ENCODE results near the gene DYNAP. TPM values are rescaled to one million over a fixed set of nuclear protein-coding genes. Genes with fewer than 3 reads are reported as not detected.
A peak's percentile ranks its signal among the peaks of the same experiment; 100 is the strongest.

Gene DYNAP
- total RNA-seq, result not detected

DNA sequence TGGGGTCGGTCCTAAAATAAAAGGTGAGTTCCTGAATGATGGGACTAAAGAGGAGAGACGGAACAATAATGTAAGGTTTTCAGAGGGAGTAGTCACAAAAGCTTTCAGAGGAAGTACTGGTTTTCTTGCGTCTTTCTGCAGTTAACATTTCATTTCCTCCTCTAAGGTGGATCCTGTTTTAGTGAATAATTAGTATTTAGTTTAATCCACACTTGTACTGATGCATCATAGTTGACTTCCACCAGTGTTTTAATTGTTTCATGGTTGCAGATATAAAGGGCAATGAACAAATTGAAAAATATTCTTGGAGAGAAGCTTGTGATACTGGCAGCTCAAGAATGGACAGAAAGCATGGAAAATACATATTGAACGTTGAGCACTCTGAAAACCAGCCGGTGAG lies at the start of gene DYNAP:
TSS of gene DYNAP (plus strand) at position 301 of the 400 bp plus-strand sequence. CDS start at position 339, 38 bp downstream.
- intact Hi-C loops (cut with micrococcal nuclease), result no loop called here
- CTCF ChIA-PET, result no interaction called here

GRCh38 chr18:54551590-54551989 lies 39.5 kb upstream of the DYNAP start:
- intact Hi-C loops (cut with micrococcal nuclease), result no loop called here
- H3K9me3 Mint-ChIP-seq, result no peaks in the 10 kb centered on the region
- no peaks in the 10 kb centered on the region for H3K36me3 Mint-ChIP-seq (ENCODE audit: low read depth)
- H3K27ac Mint-ChIP-seq, result no peak overlapping the region
- no peak for DNase-seq
- no peak overlapping the region for H3K4me3 Mint-ChIP-seq
- CTCF ChIA-PET, result interaction anchor here (1.2 kb wide), 1 partner anchor 120 kb away, joined by 4 read pairs; no protein-coding TSS in a partner anchor
- H3K27me3 Mint-ChIP-seq (ENCODE audit: low read depth), result no peaks in the 10 kb centered on the region
- no peaks in the 10 kb centered on the region for H3K4me1 Mint-ChIP-seq (ENCODE audit: low read depth)

More for the DNA sequence above, at the start of gene DYNAP:
- Mint-ChIP-seq H3K4me3 (no peak within 1 kb of the TSS), H3K27ac (no peak within 1 kb of the TSS), H3K27me3 (ENCODE audit: low read depth) (peaks cover 6% of the 10 kb centered on the region), H3K36me3 (ENCODE audit: low read depth) (no peaks in the 10 kb centered on the region), H3K9me3 (no peaks in the 10 kb centered on the region), H3K4me1 (ENCODE audit: low read depth) (no peaks in the 10 kb centered on the region)
- DNase-seq, result no peak

DNA sequence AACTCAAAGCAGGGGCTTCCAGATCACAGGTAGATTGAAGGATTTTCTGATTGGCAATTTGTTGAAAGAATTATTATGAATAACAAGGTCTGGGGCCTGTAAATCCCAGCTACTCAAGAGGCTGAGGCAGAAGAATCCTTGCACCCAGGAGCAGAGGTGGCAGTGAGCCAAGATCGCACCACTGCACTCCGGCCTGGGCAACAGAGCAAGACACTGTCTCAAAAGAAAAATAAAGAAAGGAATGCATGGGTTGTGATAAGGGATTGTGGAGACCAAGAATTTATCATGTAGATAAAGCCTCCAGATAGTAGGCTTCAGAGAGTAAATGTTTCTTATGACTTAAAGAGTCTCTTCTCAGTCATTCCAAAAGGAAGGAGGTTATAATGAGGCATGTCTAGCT lies 35.8 kb upstream of the DYNAP start:
- no peak for DNase-seq
- CTCF ChIA-PET, result interaction anchor here (1.2 to 2.3 kb wide), 2 partner anchors 110 to 116 kb away, joined by 3 to 12 read pairs; no protein-coding TSS in a partner anchor
- Mint-ChIP-seq H3K4me1 (ENCODE audit: low read depth) (no peaks in the 10 kb centered on the region), H3K27ac (no peak overlapping the region), H3K27me3 (ENCODE audit: low read depth) (no peaks in the 10 kb centered on the region), H3K9me3 (no peaks in the 10 kb centered on the region), H3K4me3 (no peak overlapping the region), H3K36me3 (ENCODE audit: low read depth) (no peaks in the 10 kb centered on the region)
- intact Hi-C loops (cut with micrococcal nuclease), result no loop called here

DNA sequence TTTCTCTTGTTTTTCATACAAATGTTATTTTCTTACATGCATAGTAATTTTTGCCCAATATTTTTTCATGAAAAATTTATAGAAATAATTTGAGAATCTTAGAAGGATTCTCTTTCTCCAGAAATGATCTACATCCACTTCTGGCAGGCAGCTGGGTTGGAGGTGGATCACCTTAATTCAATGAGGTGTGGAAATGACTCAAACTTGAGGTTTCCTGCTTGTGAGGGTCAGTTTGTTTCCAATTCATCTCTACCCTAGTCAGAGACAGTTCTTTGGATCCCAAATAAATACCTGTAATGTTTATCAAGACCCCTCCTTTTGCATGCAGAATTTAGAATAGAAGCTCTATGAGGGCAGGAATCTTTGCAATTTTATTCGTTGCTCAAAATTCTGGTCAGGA lies 35.0 kb upstream of the DYNAP start:
- CTCF ChIA-PET, result interaction anchor here (0.5 to 2.3 kb wide), 2 partner anchors 115 to 353 kb away, joined by 3 to 12 read pairs; no protein-coding TSS in a partner anchor

DNA sequence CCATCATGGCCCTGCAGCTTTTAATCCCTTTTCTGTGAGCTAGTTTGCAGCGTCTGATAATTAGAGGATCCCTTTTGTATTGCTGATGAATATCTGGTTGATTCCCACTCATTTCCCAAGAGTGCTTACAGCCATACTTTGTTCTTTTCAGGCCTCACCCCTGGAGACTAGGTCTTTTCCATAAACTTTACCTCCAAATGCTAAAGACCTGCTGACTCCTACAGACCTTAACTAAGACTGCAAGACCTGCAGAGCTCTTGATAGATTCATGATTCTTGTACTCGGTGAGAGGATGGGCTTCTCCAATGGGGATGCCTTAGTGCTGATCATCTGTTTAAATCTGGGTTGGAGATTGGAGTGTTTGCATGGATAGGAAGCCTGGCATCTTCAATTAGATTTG lies 33.1 kb upstream of the DYNAP start:
- no peak for DNase-seq
- Mint-ChIP-seq H3K36me3 (ENCODE audit: low read depth) (no peaks in the 10 kb centered on the region), H3K9me3 (no peaks in the 10 kb centered on the region), H3K27me3 (ENCODE audit: low read depth) (peaks cover 2% of the 10 kb centered on the region), H3K4me3 (no peak overlapping the region), H3K27ac (no peak overlapping the region), H3K4me1 (ENCODE audit: low read depth) (no peaks in the 10 kb centered on the region)
- intact Hi-C loops (cut with micrococcal nuclease), result loop anchor here (1.0 kb wide), 1 partner anchor 114 kb away; no protein-coding TSS in a partner anchor
- CTCF ChIA-PET, result interaction anchor here (0.6 to 0.7 kb wide), 2 partner anchors 113 to 294 kb away, joined by 3 to 5 read pairs; no protein-coding TSS in a partner anchor

More for the DNA sequence above, 35.0 kb upstream of the DYNAP start:
- no peak overlapping the region for H3K4me3 Mint-ChIP-seq
- H3K9me3 Mint-ChIP-seq, result no peaks in the 10 kb centered on the region
- no peak for DNase-seq
- no peaks in the 10 kb centered on the region for H3K27me3 Mint-ChIP-seq (ENCODE audit: low read depth)
- intact Hi-C loops (cut with micrococcal nuclease), result no loop called here
- no peaks in the 10 kb centered on the region for H3K36me3 Mint-ChIP-seq (ENCODE audit: low read depth)
- no peaks in the 10 kb centered on the region for H3K4me1 Mint-ChIP-seq (ENCODE audit: low read depth)
- no peak overlapping the region for H3K27ac Mint-ChIP-seq

GRCh38 chr18:54558609-54559585 lies 32.1 kb upstream of the DYNAP start:
- Mint-ChIP-seq H3K36me3 (ENCODE audit: low read depth) (no peaks in the 10 kb centered on the region), H3K4me1 (ENCODE audit: low read depth) (no peaks in the 10 kb centered on the region), H3K4me3 (no peak overlapping the region), H3K27ac (no peak overlapping the region), H3K27me3 (ENCODE audit: low read depth) (peaks cover 2% of the 10 kb centered on the region), H3K9me3 (no peaks in the 10 kb centered on the region)
- peak; percentile 5 for DNase-seq
- intact Hi-C loops (cut with micrococcal nuclease), result loop anchor here (1.0 kb wide), 6 partner anchors 88 to 424 kb away; no protein-coding TSS in a partner anchor
- CTCF ChIA-PET, result interaction anchor here (0.7 to 1.3 kb wide), 6 partner anchors 21 to 398 kb away, joined by 3 to 5 read pairs (median 3); no protein-coding TSS in a partner anchor

DNA sequence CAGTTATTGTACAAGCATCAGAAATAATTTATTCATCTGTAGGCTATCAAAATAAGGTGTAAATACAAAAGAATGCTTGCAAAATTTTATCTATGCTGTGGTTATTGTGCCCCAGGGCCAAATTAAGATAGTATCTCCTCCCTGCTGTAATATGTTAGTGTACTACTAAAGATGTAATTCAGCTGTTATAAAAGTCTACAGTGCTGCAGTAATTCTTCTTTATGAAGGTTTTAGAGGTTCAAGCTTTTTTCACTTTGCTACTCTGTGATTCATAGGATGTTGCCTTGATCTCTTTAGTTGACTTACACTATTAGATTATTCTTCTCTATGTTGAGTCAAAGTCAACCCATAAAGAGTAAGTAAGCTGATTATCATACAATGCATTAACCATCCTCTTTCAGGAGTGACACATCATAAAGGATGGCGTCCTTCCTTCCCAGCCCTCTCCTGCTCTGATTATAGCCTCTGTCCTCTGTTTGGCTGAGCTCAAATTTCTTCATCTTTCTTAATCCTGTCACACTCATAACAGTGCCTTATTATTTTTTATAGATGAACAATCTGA lies 29.3 kb upstream of the DYNAP start:
- intact Hi-C loops (cut with micrococcal nuclease), result no loop called here
- Mint-ChIP-seq H3K36me3 (ENCODE audit: low read depth) (no peaks in the 10 kb centered on the region), H3K27ac (no peak overlapping the region), H3K4me1 (ENCODE audit: low read depth) (no peaks in the 10 kb centered on the region), H3K4me3 (no peak overlapping the region), H3K27me3 (ENCODE audit: low read depth) (peaks cover 2% of the 10 kb centered on the region), H3K9me3 (no peaks in the 10 kb centered on the region)
- no peak for DNase-seq
- CTCF ChIA-PET, result interaction anchor here (0.9 to 1.0 kb wide), 2 partner anchors 109 to 170 kb away, joined by 3 to 5 read pairs; no protein-coding TSS in a partner anchor

DNA sequence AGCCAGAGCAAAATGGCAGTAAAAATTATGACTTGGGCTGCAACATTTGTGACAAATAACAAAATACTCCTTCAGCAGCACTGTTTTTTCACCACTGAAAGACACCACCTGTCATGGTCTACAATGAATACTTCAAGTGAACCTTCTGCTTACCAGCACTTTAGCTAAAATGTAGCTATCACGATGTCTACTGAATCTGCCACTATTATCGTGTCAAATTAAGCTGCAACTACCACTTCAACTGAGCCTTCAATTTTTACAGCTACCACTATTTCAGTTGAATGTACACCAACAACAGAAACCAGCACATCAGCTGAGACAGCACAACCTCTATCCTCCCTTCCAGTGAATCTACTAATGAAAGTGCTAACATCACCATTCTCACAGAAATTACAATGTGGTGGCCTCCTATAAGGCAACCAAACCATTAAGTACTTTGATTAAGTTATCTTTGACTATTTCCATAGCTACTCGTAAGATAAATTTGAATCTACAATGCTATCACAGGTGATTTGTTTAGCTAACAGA lies 10.8 kb upstream of the DYNAP start:
- Mint-ChIP-seq H3K4me1 (ENCODE audit: low read depth) (no peaks in the 10 kb centered on the region), H3K4me3 (no peak overlapping the region), H3K27ac (no peak overlapping the region), H3K36me3 (ENCODE audit: low read depth) (no peaks in the 10 kb centered on the region), H3K27me3 (ENCODE audit: low read depth) (peaks cover 5% of the 10 kb centered on the region), H3K9me3 (no peaks in the 10 kb centered on the region)
- CTCF ChIA-PET, result interaction anchor here (1.2 kb wide), 1 partner anchor 21 kb away, joined by 3 read pairs; no protein-coding TSS in a partner anchor
- intact Hi-C loops (cut with micrococcal nuclease), result no loop called here
- DNase-seq, result no peak

- intact Hi-C loops (cut with micrococcal nuclease), result no loop called here
- Mint-ChIP-seq H3K27me3 (ENCODE audit: low read depth) (no peaks in the 10 kb centered on the region), H3K36me3 (ENCODE audit: low read depth) (no peaks in the 10 kb centered on the region), H3K4me1 (ENCODE audit: low read depth) (no peaks in the 10 kb centered on the region), H3K27ac (no peak overlapping the region), H3K9me3 (no peaks in the 10 kb centered on the region), H3K4me3 (no peak overlapping the region)
- CTCF ChIA-PET, result no interaction called here
- DNase-seq, result no peak
These were observed 7.0 kb upstream of the DYNAP start for GRCh38 chr18:54584065-54584464.

DNA sequence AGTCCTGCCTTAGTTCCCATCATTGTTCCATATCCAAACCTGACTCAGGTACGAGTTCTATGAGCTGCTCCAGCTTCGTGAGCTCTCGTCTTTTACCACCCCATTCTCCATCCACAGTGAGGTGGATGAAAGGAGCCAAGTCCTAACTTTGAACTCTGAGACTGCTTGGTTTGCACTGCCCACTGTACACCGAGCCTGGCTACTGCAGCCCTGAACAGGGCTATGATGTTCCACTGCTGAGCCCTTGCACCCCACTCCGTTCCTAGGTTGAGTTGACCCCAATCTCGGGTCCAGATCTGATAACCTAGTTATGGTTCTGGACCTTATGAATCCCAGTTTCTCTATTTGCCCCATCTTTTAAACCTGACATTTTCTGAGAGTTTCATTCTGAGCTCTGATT lies 5.3 kb upstream of the DYNAP start:
- CTCF ChIA-PET, result interaction anchor here (1.1 kb wide), 1 partner anchor 9 kb away, joined by 3 read pairs; no protein-coding TSS in a partner anchor
- no peak for DNase-seq
- Mint-ChIP-seq H3K4me1 (ENCODE audit: low read depth) (no peaks in the 10 kb centered on the region), H3K9me3 (no peaks in the 10 kb centered on the region), H3K36me3 (ENCODE audit: low read depth) (no peaks in the 10 kb centered on the region), H3K27ac (no peak overlapping the region), H3K27me3 (ENCODE audit: low read depth) (peaks cover 3% of the 10 kb centered on the region), H3K4me3 (no peak overlapping the region)
- intact Hi-C loops (cut with micrococcal nuclease), result no loop called here

DNA sequence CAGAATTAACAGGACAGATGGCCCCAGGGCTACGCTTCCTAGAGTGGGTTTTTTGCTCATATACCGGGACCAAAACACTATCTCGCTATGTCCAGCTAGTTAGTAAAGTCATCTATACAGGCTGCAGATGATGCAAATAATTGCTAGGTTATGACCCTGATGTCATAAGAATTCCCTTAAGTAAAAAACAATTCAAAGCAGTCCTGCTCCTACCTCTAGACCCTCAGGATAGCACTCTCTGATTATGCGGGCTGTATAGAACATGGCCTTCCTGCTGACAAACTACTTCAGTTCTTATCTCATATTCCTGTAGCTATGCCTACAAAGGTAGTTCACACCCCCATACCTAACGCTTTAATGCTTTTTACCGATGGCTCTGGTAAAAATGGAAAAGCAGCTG lies 13.2 kb downstream of the DYNAP start:
- intact Hi-C loops (cut with micrococcal nuclease), result no loop called here
- no peak overlapping the region for H3K4me3 Mint-ChIP-seq
- H3K27me3 Mint-ChIP-seq (ENCODE audit: low read depth), result peaks cover 3% of the 10 kb centered on the region

GRCh38 chr18:54606835-54607212 lies 15.8 kb downstream of the DYNAP start:
- intact Hi-C loops (cut with micrococcal nuclease), result no loop called here
- Mint-ChIP-seq H3K9me3 (no peaks in the 10 kb centered on the region), H3K27me3 (ENCODE audit: low read depth) (peaks cover 3% of the 10 kb centered on the region), H3K36me3 (ENCODE audit: low read depth) (no peaks in the 10 kb centered on the region), H3K27ac (no peak overlapping the region), H3K4me3 (no peak overlapping the region), H3K4me1 (ENCODE audit: low read depth) (no peaks in the 10 kb centered on the region)
- no peak for DNase-seq
- CTCF ChIA-PET, result interaction anchor here (0.7 kb wide), 1 partner anchor 389 kb away, joined by 3 read pairs; no protein-coding TSS in a partner anchor

More for the DNA sequence above, 13.2 kb downstream of the DYNAP start:
- CTCF ChIA-PET, result no interaction called here
- Mint-ChIP-seq H3K4me1 (ENCODE audit: low read depth) (no peaks in the 10 kb centered on the region), H3K27ac (no peak overlapping the region), H3K36me3 (ENCODE audit: low read depth) (no peaks in the 10 kb centered on the region), H3K9me3 (no peaks in the 10 kb centered on the region)
- no peak for DNase-seq
